CD8-positive, alpha-beta memory T cell (primary cell): ENCODE data around the gene ADAM17. TPM values are rescaled to one million over a fixed set of nuclear protein-coding genes. Genes with fewer than 3 reads are reported as not detected.
A peak's percentile ranks its signal among the peaks of the same experiment; 100 is the strongest.
"Not testable (repeated sequence)": the region's sequence is repeated elsewhere in the genome, so short reads cannot be mapped to it uniquely, and the experiment has no call there.

Experiments used
- CTCF ChIA-PET: fragments of 350-600 bp; sonication (Branson Sonifier 250); formaldehyde crosslinking; loops from one replicate; lab custom pipeline; 2021; ENCODE audit warnings: antibody characterized with exemption; lab: Charles Lee
- POLR2A ChIA-PET: fragments of 350-600 bp; sonication (Branson Sonifier 250); formaldehyde crosslinking; loops from one replicate; lab custom pipeline; 2021; ENCODE audit warnings: antibody characterized with exemption; lab: Charles Lee
- DNase-seq, 5 donors: peaks; one replicate each; pipeline versions ENCODE4 v3.0.0 to v3.0.0-alpha.2; 2020 to 2022; ENCODE audit warnings: mixed read lengths in 1 of 5
- H3K27ac ChIP-seq: one replicate; pipeline ENCODE4 v1.7.0; 2013; ENCODE audit warnings: low read depth, mild to moderate bottlenecking, low read length, moderate library complexity
- H3K27me3 ChIP-seq: 2 replicates; pipeline ENCODE4 v1.7.0; 2013; ENCODE audit warnings: low read length, mild to moderate bottlenecking; ENCODE audit not compliant: insufficient read depth, poor library complexity, severe bottlenecking
- H3K36me3 ChIP-seq: 2 replicates; pipeline ENCODE4 v1.7.0; 2013; ENCODE audit warnings: mild to moderate bottlenecking, low read length, moderate library complexity; ENCODE audit not compliant: insufficient read depth
- H3K4me1 ChIP-seq: 2 replicates; pipeline ENCODE4 v1.7.0; 2013; ENCODE audit warnings: mild to moderate bottlenecking, low read length, moderate library complexity; ENCODE audit not compliant: insufficient read depth
- H3K4me3 ChIP-seq: 2 replicates; pipeline ENCODE4 v1.7.0; 2013; ENCODE audit warnings: mild to moderate bottlenecking, low read length
- H3K9me3 ChIP-seq: 2 replicates; pipeline ENCODE4 v1.7.0; 2013; ENCODE audit warnings: mild to moderate bottlenecking, low read length
- H3K27ac Mint-ChIP-seq, 8 donors: one replicate each; pipeline ENCODE4 v1.8.0; 2020 to 2021; ENCODE audit warnings: mixed read lengths in 8 of 8, mild to moderate bottlenecking in 6 of 8, inconsistent platforms in 3 of 8, moderate library complexity in 3 of 8
- H3K27me3 Mint-ChIP-seq, 2 donors: one replicate each; pipeline ENCODE4 v1.8.0; 2020 to 2021; ENCODE audit warnings: mixed read lengths in 2 of 2, mild to moderate bottlenecking in 1 of 2, moderate library complexity in 1 of 2
- H3K36me3 Mint-ChIP-seq, 3 donors: one replicate each; pipeline ENCODE4 v1.8.0; 2020 to 2021; ENCODE audit warnings: mixed read lengths in 3 of 3, inconsistent platforms in 1 of 3, mild to moderate bottlenecking in 1 of 3
- H3K4me1 Mint-ChIP-seq, 3 donors: one replicate each; pipeline ENCODE4 v1.8.0; 2020 to 2021; ENCODE audit warnings: mixed read lengths in 3 of 3, inconsistent platforms in 1 of 3, mild to moderate bottlenecking in 1 of 3
- H3K4me3 Mint-ChIP-seq, 7 donors: one replicate each; pipeline ENCODE4 v1.8.0; 2020 to 2021; ENCODE audit warnings: mixed read lengths in 7 of 7, mild to moderate bottlenecking in 6 of 7, moderate library complexity in 4 of 7, inconsistent platforms in 2 of 7
- H3K9me3 Mint-ChIP-seq, 5 donors: one replicate each; pipeline ENCODE4 v1.8.0; 2020 to 2022; ENCODE audit warnings: mixed read lengths in 5 of 5, mild to moderate bottlenecking in 3 of 5, moderate library complexity in 2 of 5, inconsistent platforms in 1 of 5
- polyA plus RNA-seq: library from polyadenylated mRNA; unstranded; fragments of 300-500 nt; fragmentation: Illumina TruSeq; gene quantifications from one replicate; pipeline ENCODE4 v1.2.3, GENCODE V29; 2021
- total RNA-seq, 2 experiments: library from RNA; stranded (reverse); gene quantifications; one replicate each; pipeline ENCODE4 v1.2.3, GENCODE V29; 2021

ADAM17 gene
- total and polyA plus RNA-seq, 3 experiments from 2014 or later = 12.6 to 20.9 (median 17.9) TPM

GRCh38 chr2:9558948-9559381 is 3.3 kb upstream of the ADAM17 start:
- peak overlapping the region in 4 of 7 donors; percentile 26 to 70 (median 36) for H3K4me3 Mint-ChIP-seq
- no peak overlapping the region for H3K4me3 ChIP-seq
- no peak for DNase-seq
- ChIA-PET CTCF (no interaction called here), POLR2A (interaction anchor here (1.0 kb wide), 1 partner anchor 72 kb away, joined by 3 read pairs; the partner anchor contains the start of gene YWHAQ)
- H3K9me3 Mint-ChIP-seq = no peaks in the 10 kb centered on the region
- no peaks in the 10 kb centered on the region for H3K27me3 ChIP-seq
- no peak overlapping the region for H3K27ac ChIP-seq
- peaks cover 18% of the 10 kb centered on the region for H3K4me1 ChIP-seq
- H3K36me3 ChIP-seq = no peaks in the 10 kb centered on the region
- peak overlapping the region in 6 of 8 donors; percentile 41 to 82 (median 67) for H3K27ac Mint-ChIP-seq
- no peaks in the 10 kb centered on the region for H3K27me3 Mint-ChIP-seq
- H3K36me3 Mint-ChIP-seq = peaks cover 0 to 29% (median 0%) of the 10 kb centered on the region in 3 donors
- no peaks in the 10 kb centered on the region for H3K9me3 ChIP-seq
- peaks cover 28 to 36% (median 34%) of the 10 kb centered on the region in 3 donors for H3K4me1 Mint-ChIP-seq

- Histone ChIP-seq H3K36me3 (no peaks in the 10 kb centered on the region), H3K4me1 (peaks cover 43% of the 10 kb centered on the region), H3K27ac (peak overlapping the region; percentile 95), H3K9me3 (no peaks in the 10 kb centered on the region), H3K4me3 (peak overlapping the region; percentile 97), H3K27me3 (no peaks in the 10 kb centered on the region)
- Mint-ChIP-seq H3K4me1 (peaks cover 47 to 60% (median 59%) of the 10 kb centered on the region in 3 donors), H3K36me3 (peaks cover 0 to 30% (median 0%) of the 10 kb centered on the region in 3 donors), H3K27ac (peak overlapping the region; percentile 82 to 99 (median 98)), H3K27me3 (no peaks in the 10 kb centered on the region), H3K4me3 (peak overlapping the region; percentile 93 to 98 (median 96)), H3K9me3 (no peaks in the 10 kb centered on the region)
- POLR2A ChIA-PET = interaction anchor here (0.8 to 2.8 kb wide), 11 partner anchors 8 to 287 kb away, joined by 3 to 38 read pairs (median 3); partner anchors contain the start of genes CPSF3, ITGB1BP1, TAF1B and YWHAQ
- DNase-seq = peak in 2 of 5 donors; percentile 38 to 56
- CTCF ChIA-PET = interaction anchor here (0.6 to 2.2 kb wide), 21 partner anchors 13 to 492 kb away, joined by 3 to 7 read pairs (median 4); partner anchors contain the start of genes ITGB1BP1, TAF1B and YWHAQ
Observed at GRCh38 chr2:9556121-9556743, 602 bp upstream of the ADAM17 start.

GRCh38 chr2:9554921-9555296 is 721 bp downstream of the ADAM17 start:
- H3K27me3 ChIP-seq = no peaks in the 10 kb centered on the region
- peak overlapping the region; percentile 93 to 98 (median 96) for H3K4me3 Mint-ChIP-seq
- H3K4me3 ChIP-seq = peak overlapping the region; percentile 97
- CTCF ChIA-PET = interaction anchor here (0.9 to 2.2 kb wide), 7 partner anchors 8 to 288 kb away, joined by 3 to 7 read pairs (median 6); partner anchors contain the start of genes TAF1B and YWHAQ
- peak in 3 of 5 donors; percentile 3 to 32 (median 11) for DNase-seq
- peak overlapping the region; percentile 95 for H3K27ac ChIP-seq
- H3K27ac Mint-ChIP-seq = peak overlapping the region; percentile 82 to 99 (median 98)
- no peaks in the 10 kb centered on the region for H3K9me3 ChIP-seq
- no peaks in the 10 kb centered on the region for H3K27me3 Mint-ChIP-seq
- H3K4me1 ChIP-seq = peaks cover 48% of the 10 kb centered on the region
- H3K36me3 ChIP-seq = no peaks in the 10 kb centered on the region
- no peaks in the 10 kb centered on the region for H3K9me3 Mint-ChIP-seq
- POLR2A ChIA-PET = interaction anchor here (0.8 to 2.8 kb wide), 7 partner anchors 53 to 893 kb away, joined by 4 to 38 read pairs (median 9); partner anchors contain the start of genes CPSF3, ITGB1BP1, ODC1 and TAF1B
- H3K4me1 Mint-ChIP-seq = peaks cover 52 to 68% (median 65%) of the 10 kb centered on the region in 3 donors
- H3K36me3 Mint-ChIP-seq = peaks cover 0 to 28% (median 0%) of the 10 kb centered on the region in 3 donors

- peaks cover 62 to 77% (median 76%) of the 10 kb centered on the region in 3 donors for H3K4me1 Mint-ChIP-seq
- peak overlapping the region; percentile 17 for H3K27ac ChIP-seq
- peaks cover 65% of the 10 kb centered on the region for H3K4me1 ChIP-seq
- peaks cover 0 to 20% (median 1%) of the 10 kb centered on the region in 3 donors for H3K36me3 Mint-ChIP-seq
- H3K4me3 Mint-ChIP-seq = peak overlapping the region; percentile 19 to 96 (median 62)
- CTCF ChIA-PET = no interaction called here
- no peak for DNase-seq
- peak overlapping the region; percentile 20 to 95 (median 64) for H3K27ac Mint-ChIP-seq
- H3K36me3 ChIP-seq = no peaks in the 10 kb centered on the region
- no peak overlapping the region for H3K4me3 ChIP-seq
- no peaks in the 10 kb centered on the region for H3K27me3 Mint-ChIP-seq
- no peaks in the 10 kb centered on the region for H3K9me3 Mint-ChIP-seq
- no peaks in the 10 kb centered on the region for H3K27me3 ChIP-seq
- POLR2A ChIA-PET = no interaction called here
- H3K9me3 ChIP-seq = no peaks in the 10 kb centered on the region
Observed at GRCh38 chr2:9552219-9553178, 3.1 kb downstream of the ADAM17 start.

- H3K4me1 Mint-ChIP-seq = peaks cover 61 to 78% (median 77%) of the 10 kb centered on the region in 3 donors
- DNase-seq, H3K27ac ChIP-seq, H3K9me3 ChIP-seq, H3K9me3 Mint-ChIP-seq, H3K36me3 ChIP-seq, H3K27me3 Mint-ChIP-seq, POLR2A ChIA-PET, H3K27me3 ChIP-seq, H3K4me3 ChIP-seq: not testable (repeated sequence)
- peaks cover 0 to 15% (median 1%) of the 10 kb centered on the region in 3 donors for H3K36me3 Mint-ChIP-seq
- CTCF ChIA-PET = interaction anchor here (1.4 kb wide), 1 partner anchor 249 kb away, joined by 3 read pairs; no protein-coding TSS in a partner anchor
- peaks cover 69% of the 10 kb centered on the region for H3K4me1 ChIP-seq
- H3K4me3 Mint-ChIP-seq = peak overlapping the region in 1 of 7 donors; percentile 42
- H3K27ac Mint-ChIP-seq = peak overlapping the region in 3 of 8 donors; percentile 24 to 84 (median 35)
Observed at GRCh38 chr2:9550859-9551391, 4.7 kb downstream of the ADAM17 start.

GRCh38 chr2:9549420-9549819 is 6.2 kb downstream of the ADAM17 start:
- no peaks in the 10 kb centered on the region for H3K9me3 ChIP-seq
- no peak overlapping the region for H3K4me3 Mint-ChIP-seq
- no peak overlapping the region for H3K27ac ChIP-seq
- H3K4me1 ChIP-seq = peaks cover 66% of the 10 kb centered on the region
- H3K27ac Mint-ChIP-seq = peak overlapping the region in 3 of 8 donors; percentile 12 to 64 (median 47)
- POLR2A ChIA-PET = no interaction called here
- CTCF ChIA-PET = interaction anchor here (1.4 kb wide), 1 partner anchor 251 kb away, joined by 3 read pairs; no protein-coding TSS in a partner anchor
- H3K9me3 Mint-ChIP-seq = no peaks in the 10 kb centered on the region
- H3K4me1 Mint-ChIP-seq = peaks cover 60 to 81% (median 80%) of the 10 kb centered on the region in 3 donors
- no peaks in the 10 kb centered on the region for H3K27me3 Mint-ChIP-seq
- no peak overlapping the region for H3K4me3 ChIP-seq
- DNase-seq = no peak
- peaks cover 0 to 8% (median 1%) of the 10 kb centered on the region in 3 donors for H3K36me3 Mint-ChIP-seq
- H3K36me3 ChIP-seq = no peaks in the 10 kb centered on the region
- no peaks in the 10 kb centered on the region for H3K27me3 ChIP-seq

- Histone ChIP-seq H3K27me3 (no peaks in the 10 kb centered on the region), H3K4me3 (no peak overlapping the region), H3K4me1 (peaks cover 65% of the 10 kb centered on the region), H3K9me3 (no peaks in the 10 kb centered on the region), H3K36me3 (no peaks in the 10 kb centered on the region), H3K27ac (no peak overlapping the region)
- POLR2A ChIA-PET = no interaction called here
- CTCF ChIA-PET = no interaction called here
- H3K4me3 Mint-ChIP-seq = peak overlapping the region; percentile 4 to 78 (median 40)
- peak overlapping the region in 7 of 8 donors; percentile 53 to 91 (median 86) for H3K27ac Mint-ChIP-seq
- no peaks in the 10 kb centered on the region for H3K9me3 Mint-ChIP-seq
- DNase-seq = no peak
- H3K36me3 Mint-ChIP-seq = peaks cover 0 to 9% (median 5%) of the 10 kb centered on the region in 3 donors
- no peaks in the 10 kb centered on the region for H3K27me3 Mint-ChIP-seq
- H3K4me1 Mint-ChIP-seq = peaks cover 61 to 80% (median 80%) of the 10 kb centered on the region in 3 donors
Observed at GRCh38 chr2:9548506-9548905, 7.1 kb downstream of the ADAM17 start.
